Femur (tissue), 1 donor: Measurements from ENCODE around the gene COLGALT1.

Source experiments
- DNase-seq: peaks from one replicate; pipeline ENCODE4 v3.0.0-alpha.2; 2017

COLGALT1 gene

DNA sequence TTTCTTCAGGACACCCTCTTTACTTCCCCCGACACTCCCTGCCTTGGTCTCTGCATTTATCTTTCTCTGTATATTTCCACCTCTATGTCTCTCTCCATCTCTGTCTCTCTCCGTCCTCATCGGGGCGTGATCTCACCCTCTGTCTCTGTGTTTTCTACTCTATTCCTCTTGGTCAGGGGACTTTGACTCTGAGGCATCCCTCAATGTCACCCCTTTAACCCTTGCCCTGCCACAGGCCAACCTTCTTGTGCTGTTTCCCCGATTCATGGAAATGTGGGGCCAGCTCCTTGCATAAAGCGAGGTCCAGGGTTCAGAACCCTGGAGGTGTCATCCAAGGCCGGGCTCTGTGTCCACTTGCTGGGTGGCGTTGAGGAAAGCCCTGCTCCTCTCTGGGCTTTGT is 46.8 kb downstream of the COLGALT1 start:
- no peak for DNase-seq

DNA sequence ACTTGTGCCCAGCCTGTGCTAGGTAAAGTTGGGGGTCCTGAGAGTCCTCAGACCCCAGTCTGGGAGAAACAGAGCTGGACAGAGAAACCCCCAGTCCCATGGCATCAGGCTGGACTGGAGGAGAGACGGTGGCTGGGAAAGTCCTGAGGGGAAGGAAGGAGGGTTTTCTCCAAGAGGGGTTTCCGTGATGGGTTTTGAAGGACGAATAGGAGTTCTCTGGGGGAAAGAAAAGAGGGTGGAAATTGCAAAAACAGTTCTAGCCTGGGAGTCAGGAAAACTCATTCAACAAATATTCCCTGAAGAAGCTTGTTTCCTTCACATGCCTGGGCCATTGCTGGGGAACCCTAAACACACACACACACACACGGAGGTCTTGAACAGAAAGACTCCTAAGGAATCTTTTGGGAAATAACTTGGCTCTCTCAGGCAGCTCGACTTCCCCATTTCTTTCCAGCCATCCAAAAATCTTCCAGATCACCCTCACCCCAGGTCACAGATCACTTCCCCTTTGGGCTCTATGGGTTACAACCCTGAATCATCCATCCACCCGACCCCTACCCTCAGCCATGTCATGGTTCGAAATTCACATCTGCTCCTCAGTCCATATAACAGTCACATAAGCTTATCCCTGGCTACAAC is 47.5 kb downstream of the COLGALT1 start:
- no peak for DNase-seq

DNA sequence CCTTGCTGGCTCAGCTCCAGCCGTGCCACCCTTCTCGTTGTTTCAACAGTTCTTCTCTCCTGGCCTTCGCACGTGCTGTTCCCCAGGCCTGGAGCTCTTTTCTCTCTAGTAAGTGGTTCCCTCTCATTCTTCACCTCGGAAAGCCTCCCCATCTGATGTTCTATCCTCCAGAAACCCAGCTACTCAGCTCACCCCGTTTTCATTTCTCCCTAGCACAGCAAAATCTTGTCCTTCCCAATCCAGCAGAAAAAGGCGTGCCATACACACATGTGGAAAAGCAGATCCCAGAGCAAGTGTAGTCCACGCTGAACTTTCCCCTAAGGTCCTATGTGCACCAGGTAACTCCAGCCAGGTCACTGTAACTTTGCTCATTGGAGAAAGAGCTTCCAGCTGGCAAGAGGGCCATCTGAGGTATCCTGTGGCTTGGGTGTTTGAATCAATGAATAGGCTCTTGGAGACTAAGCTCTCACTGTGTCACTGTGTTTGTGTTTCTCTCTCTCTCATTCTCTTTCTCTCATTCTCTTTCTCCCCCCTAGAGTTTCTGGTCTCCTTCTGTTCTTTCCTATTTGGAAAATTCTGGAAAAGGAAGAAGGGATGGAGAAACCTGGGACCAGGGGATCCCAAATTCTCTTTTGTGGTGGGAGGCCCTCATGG is 49.0 kb downstream of the COLGALT1 start:
- DNase-seq = no peak

DNA sequence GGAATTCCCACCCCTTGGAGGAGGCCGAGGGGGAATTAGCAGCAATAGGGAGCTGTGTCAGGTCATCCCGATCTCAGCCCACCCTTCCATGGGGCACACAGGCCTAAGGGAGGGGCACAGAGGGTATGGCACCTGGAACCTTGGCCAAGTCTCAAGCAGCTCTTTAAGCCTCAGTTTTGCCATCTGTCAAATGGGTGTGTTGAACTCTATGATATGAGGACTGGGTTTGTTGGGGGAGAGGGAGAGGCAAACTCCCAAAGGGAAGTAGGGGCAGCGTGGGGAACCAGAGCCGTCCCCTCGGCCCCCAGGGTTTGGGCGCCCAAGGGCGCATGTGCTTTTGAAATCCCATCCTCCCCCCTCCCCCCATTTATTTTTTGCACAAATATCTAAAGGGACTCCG is 49.7 kb downstream of the COLGALT1 start:
- DNase-seq = no peak

DNA sequence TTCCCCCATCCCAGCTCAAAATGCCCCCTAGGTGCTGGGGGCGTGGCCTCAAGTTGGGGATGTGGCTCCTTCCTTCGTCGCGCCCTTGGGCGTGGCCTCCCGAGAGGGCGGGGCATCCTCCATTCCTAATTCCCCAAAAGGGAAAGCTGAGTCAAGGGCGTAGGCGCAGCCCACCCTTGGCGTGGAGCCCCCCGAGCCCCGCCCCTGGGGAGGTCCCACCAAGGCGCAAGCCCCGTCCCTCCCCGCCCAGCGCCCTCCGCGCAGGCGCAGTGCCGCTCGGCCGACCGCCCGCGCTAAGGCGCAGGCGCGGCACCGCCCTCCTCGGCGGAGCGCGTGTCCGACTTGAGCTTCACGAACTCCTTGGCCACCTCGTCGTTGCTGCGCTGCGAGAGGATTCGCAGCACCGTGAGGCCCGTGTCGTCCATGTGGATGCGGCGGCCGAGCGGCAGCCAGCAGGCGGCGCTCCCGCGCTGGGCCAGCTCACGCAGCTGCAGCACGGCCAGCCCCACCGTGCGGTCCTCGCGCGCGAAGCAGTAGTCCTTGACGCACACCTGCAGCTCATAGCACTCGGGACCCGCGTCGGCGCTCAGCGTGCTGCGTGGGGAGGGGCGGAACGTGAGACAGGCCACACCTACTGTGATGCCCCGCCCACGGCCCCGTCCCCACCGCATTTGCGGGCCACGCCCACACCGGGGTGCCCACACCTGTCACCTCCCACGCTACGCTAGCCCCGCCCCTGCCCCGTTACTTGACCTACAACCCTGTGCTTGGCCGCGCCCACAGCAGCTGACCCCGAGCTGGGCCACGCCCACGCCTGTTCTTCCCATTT is 50.5 kb downstream of the COLGALT1 start:
- DNase-seq = peak; percentile 84

DNA sequence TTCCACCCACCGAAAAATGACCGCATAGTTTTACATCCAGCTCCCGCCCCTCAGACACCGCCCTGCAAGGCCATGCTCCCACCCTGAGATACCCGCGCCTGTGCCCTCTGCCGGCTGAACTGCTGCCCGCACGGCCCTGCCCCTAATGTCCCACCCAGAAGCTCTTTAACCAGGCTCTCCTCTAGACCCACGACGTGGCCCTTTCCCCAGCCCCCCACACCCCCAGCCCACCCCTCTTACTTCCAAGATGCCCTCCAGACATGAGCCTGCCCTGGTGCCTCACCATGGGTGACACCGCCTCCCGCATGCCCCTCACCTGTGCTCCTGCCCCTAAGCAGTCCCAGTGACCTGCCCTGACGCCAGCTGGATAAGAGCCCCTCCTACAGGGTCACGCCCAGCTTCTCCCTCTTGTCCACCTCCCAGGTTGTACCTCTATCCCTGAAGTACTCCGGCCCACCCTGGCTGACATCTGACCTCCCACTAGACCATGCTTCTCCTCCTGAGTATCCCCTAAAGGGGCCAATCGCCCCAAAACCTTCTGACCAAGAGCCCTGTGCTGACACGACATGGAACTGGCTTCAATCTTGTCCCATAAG is 51.2 kb downstream of the COLGALT1 start:
- no peak for DNase-seq

DNA sequence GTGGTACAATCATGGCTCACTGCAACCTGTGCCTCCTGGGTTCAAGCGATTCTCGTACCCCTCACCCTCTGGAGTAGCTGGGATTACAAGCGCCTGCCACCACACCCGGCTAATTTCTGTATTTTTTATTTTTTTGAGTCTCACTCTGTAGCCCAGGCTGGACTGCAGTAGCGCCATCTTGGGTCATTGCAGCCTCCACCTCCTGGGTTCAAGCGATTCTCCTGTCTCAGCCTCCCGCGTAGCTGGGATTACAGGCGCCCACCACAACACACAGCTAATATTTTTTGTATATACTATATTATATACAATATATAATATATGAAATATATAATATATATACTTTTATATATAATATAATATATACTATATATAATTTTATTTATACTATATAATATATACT is 52.5 kb downstream of the COLGALT1 start:
- no peak for DNase-seq

DNA sequence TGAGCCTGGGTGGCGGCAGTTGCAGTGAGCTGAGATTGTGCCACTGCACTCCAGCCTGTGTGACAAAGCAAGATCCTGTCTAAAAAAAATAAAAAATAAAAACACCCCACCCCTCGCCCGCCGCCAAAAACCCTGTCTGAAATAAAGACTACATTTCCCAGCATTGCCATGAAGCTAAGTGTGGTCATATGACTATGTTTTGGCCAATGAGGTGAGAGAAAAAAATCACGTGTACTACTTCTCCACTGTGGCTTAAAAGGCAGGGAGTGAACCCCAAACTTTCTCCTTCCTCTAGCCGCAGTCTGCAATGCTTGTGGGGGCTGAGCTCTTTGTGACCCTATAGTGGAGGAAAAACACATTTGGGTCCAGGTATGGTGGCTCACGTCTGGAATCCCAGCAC is 54.9 kb downstream of the COLGALT1 start:
- no peak for DNase-seq

DNA sequence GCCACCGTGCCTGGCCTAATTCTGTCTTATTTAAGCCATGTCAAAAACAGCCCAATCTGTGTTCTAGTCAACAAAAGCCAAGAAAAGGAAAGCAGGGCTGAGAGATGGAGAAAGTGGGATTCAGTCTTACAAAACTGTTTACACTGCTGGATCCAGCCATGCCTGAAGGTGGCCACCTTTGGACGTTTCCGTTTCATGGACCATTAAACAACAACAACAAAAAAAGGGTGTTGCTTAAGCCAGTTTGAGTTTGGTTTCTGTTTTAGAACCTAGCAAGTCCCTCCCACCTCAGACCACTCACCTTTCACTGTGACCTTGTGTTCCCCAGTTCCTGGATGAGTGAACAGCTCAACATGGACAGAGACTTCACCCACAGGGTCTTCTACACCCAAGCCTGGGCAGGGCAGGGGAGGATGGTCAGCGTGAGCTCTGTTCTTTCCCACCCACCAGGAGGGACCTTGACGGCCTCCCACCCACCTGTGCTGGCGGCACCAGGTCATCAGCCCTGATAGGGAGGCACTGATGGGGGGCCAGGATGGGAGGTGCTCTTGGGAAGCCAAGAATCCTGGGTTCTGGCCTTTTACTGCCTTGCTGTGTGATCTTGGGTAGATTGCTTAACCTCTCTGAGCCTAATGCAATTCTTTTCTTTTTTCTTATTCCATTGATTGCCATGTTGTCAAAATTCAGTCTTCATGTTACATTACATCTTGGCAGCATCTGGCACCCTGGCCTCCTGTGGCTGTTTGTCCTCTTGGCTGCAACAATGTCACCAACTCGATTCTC is 56.2 kb downstream of the COLGALT1 start:
- no peak for DNase-seq

DNA sequence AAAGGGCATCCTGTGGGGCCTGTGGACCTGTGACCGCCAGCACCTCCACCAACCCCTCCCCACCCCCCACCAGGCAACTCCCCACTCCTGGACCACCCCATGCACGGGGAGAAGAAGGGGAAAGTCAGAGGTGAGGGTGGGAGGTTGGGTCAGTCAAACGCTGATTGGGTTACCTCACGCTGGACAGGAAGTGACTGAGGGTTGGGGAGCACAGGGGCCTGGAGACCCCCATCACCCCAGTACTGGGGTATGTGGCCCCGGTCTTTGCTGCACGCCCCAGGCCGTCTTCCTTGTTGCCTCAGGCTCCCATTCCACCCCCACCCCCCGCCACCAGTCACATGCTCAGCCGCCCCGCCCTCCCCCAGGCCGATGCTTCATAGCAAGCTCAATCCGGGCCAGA is 59.0 kb downstream of the COLGALT1 start:
- no peak for DNase-seq

DNA sequence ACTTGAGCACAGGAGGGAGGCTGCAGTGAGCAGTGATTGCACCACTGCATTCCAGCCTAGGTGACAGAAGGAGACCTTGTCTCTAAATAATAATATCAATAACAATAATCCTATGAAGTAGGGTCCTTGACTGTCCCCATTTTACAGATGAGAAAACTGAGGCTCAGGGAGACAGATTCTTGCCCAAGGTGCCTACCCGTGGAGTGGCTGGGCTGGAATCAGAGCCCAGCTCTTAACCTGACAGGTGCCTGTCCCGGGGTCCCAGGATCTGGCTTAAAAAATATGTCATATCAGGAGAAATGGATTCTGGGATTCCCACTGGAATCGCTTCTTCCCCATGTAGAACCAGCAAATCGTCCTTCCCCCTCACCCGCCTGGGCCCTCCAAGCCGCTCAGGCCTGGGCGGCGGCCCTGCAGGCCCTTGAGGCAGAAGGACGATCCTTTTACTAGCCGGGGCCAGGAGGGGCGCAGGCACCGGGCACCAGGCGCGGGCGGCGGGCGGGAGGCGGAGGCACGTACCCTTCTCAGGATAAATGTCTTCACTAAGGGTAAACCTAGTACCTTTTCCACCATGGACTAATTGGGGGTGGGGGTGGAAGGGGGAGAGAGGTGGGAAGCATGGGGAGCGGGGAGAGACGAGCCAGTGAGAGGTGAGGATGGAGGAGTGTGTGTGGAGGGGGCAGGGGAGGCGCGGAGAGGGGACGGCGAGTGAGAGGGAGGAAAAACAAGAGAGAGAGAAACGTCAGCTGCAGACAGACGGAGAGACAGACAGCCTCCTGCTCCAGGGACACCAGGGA is 60.6 kb downstream of the COLGALT1 start:
- DNase-seq = no peak

DNA sequence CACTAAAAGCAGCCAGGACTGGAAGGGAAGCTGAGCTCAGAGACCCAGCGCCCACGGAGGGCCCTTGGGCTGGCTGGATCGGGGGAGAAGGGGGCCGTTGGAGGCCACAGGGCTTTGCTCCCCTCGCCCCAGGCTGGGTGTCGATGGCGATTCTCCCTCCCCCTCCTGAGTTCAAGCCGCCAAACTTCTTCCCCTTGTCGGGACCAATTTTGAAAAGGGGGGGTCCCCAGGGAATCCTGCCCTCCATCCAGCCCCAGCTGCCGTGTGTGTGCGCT is 61.2 kb downstream of the COLGALT1 start:
- no peak for DNase-seq

DNA sequence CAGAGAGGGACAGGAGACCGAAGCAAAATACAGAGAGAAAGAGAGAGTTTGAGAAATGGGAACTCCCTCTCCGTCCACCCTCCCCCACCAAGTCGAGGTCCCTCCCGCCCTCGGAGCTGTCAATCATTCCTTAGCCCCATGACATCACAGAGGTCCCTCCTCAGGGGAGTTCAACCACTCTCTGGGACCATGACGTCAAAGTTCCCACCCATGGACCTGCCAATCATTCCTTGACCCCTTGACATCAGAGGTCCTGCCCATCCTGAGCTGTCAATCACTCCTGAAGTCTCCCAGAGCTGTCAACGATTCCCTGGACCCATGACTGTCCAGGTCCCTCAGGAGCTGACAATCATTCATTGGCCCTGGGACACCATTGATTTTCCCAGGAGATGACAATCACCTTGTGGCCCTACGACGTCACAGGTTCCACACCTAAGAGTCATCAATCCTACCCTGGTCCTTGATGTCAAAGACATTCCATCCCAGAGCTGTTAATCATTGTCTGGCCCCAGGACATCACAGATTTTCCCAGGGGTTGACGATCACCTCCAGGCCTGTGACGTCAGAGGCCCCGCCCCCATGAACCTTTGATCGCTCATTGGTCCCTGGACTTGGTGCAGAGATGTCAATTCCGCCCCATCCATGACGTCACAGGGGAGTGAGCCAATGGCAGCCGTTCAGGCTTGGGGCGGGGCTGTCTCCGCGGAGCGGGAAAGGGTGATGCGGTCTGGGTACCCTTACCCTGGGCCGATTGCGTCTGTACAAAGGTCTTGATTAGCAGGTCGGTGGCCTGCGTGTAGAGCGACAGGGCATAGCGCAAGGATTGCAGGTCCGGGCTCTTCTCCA is 61.7 kb downstream of the COLGALT1 start:
- no peak for DNase-seq

DNA sequence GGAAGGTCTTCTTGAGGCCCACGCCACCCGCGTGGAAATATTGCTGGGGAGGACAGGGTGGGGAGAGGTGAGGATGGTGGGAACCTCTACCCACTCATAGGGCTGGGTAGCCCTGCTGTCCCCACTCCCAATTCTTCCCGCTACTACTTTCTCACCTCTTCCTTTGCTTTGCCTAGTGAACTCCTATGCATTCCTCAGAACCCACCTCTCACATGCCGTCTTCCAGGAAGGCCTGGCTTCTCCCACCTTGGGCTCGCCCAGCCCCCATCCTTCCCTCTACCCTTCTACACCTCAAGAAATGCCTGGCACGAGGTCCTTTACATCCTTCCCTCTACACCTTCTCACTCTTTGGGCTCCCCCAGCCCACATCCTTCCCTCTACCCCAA is 62.4 kb downstream of the COLGALT1 start:
- no peak for DNase-seq

DNA sequence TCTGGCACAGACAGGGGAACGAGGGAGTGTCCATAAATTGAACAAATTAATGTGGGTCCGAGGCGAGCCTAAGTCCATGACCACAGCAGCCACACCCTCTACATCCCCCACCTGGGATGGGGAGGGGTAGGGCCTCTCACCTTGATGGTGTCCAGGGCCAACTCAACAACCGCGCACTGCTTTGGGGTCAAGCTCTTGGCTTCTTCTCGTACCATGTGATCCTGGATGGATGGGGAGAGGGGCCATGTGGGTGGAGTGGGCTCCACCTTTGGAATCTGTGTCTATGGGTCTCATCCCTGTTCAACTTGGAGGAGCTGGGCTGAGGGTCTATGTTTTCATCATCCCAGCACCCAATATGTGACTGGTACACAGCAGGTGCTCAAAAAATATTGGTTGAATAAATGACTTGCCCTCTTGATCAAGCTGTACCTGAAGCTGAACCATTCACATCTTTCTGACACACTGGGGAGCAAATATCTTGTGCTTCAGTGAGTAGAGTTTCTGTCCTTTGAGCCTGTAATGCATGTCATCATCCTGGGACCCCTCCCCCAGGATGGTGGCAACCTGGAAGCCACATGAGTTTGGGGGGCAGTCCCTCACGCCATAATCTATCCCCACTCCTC is 62.9 kb downstream of the COLGALT1 start:
- no peak for DNase-seq

DNA sequence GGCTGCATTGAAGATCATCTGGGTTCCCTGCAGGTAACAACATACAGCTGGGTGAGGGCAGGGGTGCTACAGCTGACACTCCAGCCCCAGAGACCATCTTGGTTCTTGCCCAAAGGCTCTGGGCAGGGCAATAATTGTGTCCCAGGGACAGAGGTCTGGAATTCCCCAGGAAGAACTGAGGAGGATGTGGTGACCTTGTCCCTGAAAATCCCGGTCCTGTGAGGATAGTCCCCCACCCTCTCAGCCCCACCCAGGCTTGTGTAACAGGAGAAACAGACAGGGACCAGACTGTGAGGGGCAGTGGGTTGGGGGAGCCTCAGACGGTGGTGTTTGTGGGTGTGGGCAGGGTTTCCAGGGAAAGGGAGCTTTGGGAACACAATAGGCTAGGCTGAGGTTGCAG is 63.5 kb downstream of the COLGALT1 start:
- no peak for DNase-seq

DNA sequence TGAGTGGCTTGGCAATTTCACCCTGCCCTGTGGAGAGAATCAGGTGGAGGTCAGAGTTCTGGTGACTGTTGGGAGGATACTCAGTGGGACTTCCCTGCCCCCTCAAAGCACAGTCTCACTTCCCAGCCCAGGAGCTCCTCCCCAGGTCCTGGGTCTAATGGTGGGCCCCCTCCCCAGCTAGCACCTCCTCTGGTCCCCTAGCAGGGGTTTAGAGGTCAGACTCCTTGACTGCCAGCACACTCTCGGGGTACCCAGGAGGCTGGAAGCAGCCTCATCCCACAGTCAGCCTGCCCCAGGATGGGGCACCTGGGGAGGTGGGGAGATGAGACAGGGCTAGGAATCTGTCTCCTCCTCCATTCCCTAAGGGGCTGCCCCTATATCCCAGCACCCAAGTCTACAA is 65.2 kb downstream of the COLGALT1 start:
- no peak for DNase-seq

DNA sequence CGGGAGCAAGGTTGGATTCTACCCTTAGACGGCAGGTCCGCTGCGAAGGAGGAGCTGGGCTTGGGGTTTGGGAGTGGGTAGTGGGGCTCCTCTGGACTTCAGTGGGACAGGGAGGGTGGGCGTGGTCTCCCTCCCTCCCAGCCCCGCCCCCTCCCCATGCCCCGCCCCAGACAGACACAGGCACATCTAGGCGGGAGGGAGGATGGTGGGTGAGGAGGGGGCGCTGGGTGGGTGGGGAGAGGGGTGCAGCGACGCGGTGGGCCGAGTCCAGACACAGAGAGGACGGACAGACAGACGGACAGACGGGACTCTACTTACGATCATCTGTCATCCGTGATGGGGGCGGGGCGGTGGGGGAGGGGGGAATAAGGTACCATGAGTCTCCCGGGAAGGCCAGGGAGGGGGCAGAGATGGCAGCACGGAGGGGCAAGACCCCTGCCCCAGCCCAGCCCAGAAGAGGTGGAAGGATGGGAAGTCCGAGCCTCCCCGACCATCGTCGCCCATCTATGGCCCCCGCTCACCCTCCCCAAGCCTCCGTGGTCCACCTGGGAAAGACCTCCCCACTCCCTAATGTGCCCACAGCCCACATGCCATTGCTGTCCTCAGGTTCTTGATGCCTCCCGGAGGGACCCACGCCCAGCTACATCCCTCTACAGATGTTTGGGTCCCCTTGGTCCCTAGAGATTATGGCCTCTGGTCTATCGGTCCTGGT is 67.9 kb downstream of the COLGALT1 start:
- DNase-seq = no peak

DNA sequence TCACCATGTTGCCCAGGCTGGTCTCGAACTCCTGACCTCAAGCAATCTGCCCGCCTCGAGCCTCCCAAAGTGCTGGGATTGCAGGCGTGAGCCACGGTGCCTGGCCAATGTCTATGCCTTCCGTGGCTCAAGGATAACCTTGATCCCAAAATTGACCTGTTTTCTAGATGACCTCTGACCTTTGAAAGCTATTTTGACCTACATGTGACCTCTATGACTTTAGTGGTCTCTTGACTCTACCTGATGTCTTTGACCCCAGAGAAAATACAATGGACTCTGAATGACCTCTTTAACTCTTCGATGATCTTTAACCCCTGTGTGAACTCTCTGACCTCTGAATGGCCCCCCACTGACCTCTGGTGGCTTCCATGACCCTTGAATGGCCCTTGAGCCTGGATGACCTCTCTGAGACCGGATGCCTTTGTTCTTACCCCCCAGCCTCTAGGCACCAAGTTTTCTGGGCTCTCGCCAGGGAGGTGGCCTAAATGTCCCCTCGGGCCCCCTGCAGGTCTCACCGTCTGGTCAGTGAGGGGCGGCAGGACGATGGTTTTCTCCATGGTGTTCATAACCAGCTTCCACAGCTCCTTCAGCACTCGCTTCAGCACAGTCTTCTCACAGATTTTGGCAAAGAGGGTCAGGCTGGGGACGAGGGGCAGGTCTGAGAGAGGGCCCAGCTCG is 69.0 kb downstream of the COLGALT1 start:
- no peak for DNase-seq

DNA sequence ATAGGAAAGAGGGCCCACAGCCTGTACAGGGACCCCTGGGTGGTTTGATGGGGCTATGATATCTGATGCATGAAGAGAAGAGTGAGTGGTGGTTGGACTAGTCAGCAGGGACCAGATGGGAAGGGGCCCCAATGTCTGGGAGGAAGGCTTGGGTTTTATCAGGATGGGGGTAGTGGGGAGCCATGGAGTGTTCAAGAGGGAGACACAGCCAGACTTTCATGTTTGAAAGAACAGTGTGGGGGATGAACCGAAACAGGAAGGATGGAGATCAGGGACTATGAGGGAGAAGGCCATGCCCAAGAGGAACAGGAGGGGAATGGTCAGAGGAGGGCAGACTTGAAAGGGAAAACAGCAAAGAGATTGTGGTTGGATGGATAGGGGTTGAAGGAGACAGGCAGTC is 69.6 kb downstream of the COLGALT1 start:
- no peak for DNase-seq
